HCT116 (cell line): ENCODE data around the gene RIPK4. TPM values are rescaled to one million over a fixed set of nuclear protein-coding genes. Genes with fewer than 3 reads are reported as not detected.

Experiments
- ATAC-seq: fragments of 200-7000 bp; cut with Tn5 transposase; 2 replicates; pipeline ENCODE4 v1.9.1; 2020; ENCODE audit warnings: mild to moderate bottlenecking, moderate library complexity
- BruUV-seq: library from RNA; stranded (reverse); fragments of 400-500 nt; replicated peaks from 2 replicates; lab custom pipeline; 2021; lab: Mats Ljungman, UMichigan
- CTCF ChIA-PET: fragments of 300-600 bp; sonication (Branson Sonifier 250); formaldehyde crosslinking; loops from one replicate; lab custom pipeline; 2021; ENCODE audit warnings: antibody characterized with exemption; lab: Charles Lee
- POLR2A ChIA-PET: fragments of 300-600, 350-600 bp; sonication (Branson Sonifier 250); formaldehyde crosslinking; loops from one replicate; lab custom pipeline; 2021; ENCODE audit warnings: antibody characterized with exemption; lab: Charles Lee
- RAD21 ChIA-PET, 2 experiments: fragments of 300-600 bp; sonication (Branson Sonifier 250); formaldehyde crosslinking; loops; one replicate each; lab custom pipeline; 2023; ENCODE audit warnings: low total read pairs in 2 of 2; ENCODE audit not compliant: uncharacterized antibody in 2 of 2, unreplicated experiment in 2 of 2, low non-redundant PET in 1 of 2; lab: Charles Lee
- DNase-seq: peaks from one replicate; pipeline ENCODE4 v3.0.0-alpha.2; 2010; ENCODE audit warnings: low read depth, low spot score
- H2AFZ ChIP-seq: fragments of 200-600 bp; shearing (Covaris generic), sonication (generic); 2 replicates; pipeline ENCODE4 v1.6.1; 2017; ENCODE audit warnings: low read depth, mixed run types, mixed read lengths, antibody characterized with exemption, low read length; ENCODE audit not compliant: poor library complexity, severe bottlenecking
- H3K27ac ChIP-seq: 2 replicates; pipeline ENCODE4 v1.5.1; 2012; ENCODE audit warnings: low read depth, low read length
- H3K27me3 ChIP-seq: fragments of 200-600 bp; sonication (generic); 2 replicates; pipeline ENCODE4 v1.6.1; 2016; ENCODE audit warnings: mixed run types, low read length, mixed read lengths; ENCODE audit not compliant: insufficient read depth
- H3K36me3 ChIP-seq, 2 experiments: fragments of 200-500 bp in 1 of 2; fragments of 200-600 bp in 1 of 2; sonication (Bioruptor generic) in 1 of 2; sonication (generic) in 1 of 2; 2 replicates each; pipeline versions ENCODE4 v1.5.1 to v1.6.1; 2014 to 2016; ENCODE audit warnings: low read length in 2 of 2, inconsistent platforms in 1 of 2, mixed read lengths in 1 of 2, mixed run types in 1 of 2; ENCODE audit not compliant: insufficient read depth in 2 of 2, control insufficient read depth in 1 of 2
- H3K4me1 ChIP-seq, 2 experiments: fragments of 200-600 bp in 1 of 2; sonication (generic) in 1 of 2; 2 replicates each; pipeline versions ENCODE4 v1.5.1 to v1.6.1; 2012 to 2017; ENCODE audit warnings: low read length in 2 of 2, inconsistent platforms in 1 of 2, mild to moderate bottlenecking in 1 of 2, mixed read lengths in 1 of 2, mixed run types in 1 of 2, moderate library complexity in 1 of 2; ENCODE audit not compliant: insufficient read depth in 2 of 2, control insufficient read depth in 1 of 2
- H3K4me2 ChIP-seq: fragments of 200-600 bp; sonication (generic); 2 replicates; pipeline ENCODE4 v1.6.1; 2017; ENCODE audit warnings: mixed run types, low read length, mixed read lengths
- H3K4me3 ChIP-seq, 2 experiments: fragments of 200-600 bp in 1 of 2; sonication (generic) in 1 of 2; replicated peaks in 1 of 2; 2 replicates each; pipeline ENCODE4 v1.5.1; 2011 to 2016; ENCODE audit warnings: low read length in 2 of 2, control low read depth in 1 of 2, low read depth in 1 of 2, mild to moderate bottlenecking in 1 of 2, mixed read lengths in 1 of 2, mixed run types in 1 of 2
- H3K79me2 ChIP-seq: fragments of 200-600 bp; sonication (generic); 2 replicates; pipeline ENCODE4 v1.6.1; 2017; ENCODE audit warnings: mild to moderate bottlenecking, mixed run types, low read length, moderate library complexity, mixed read lengths; ENCODE audit not compliant: insufficient read depth
- H3K9ac ChIP-seq: fragments of 200-600 bp; sonication (generic); 2 replicates; pipeline ENCODE4 v1.6.1; 2016; ENCODE audit warnings: low read length, mixed read lengths
- H3K9me2 ChIP-seq: fragments of 200-600 bp; sonication (generic), shearing (Covaris generic); 2 replicates; pipeline ENCODE4 v1.6.1; 2017; ENCODE audit warnings: mixed run types, mild to moderate bottlenecking, moderate library complexity; ENCODE audit not compliant: insufficient read depth
- H3K9me3 ChIP-seq, 2 experiments: fragments of 200-500 bp in 1 of 2; fragments of 200-600 bp in 1 of 2; sonication (Bioruptor generic) in 1 of 2; sonication (generic) in 1 of 2; 2 replicates each; pipeline ENCODE4 v1.6.1; 2014 to 2017; ENCODE audit warnings: low read length in 2 of 2, mixed read lengths in 2 of 2, inconsistent platforms in 1 of 2, low read depth in 1 of 2, mild to moderate bottlenecking in 1 of 2, mixed run types in 1 of 2, moderate library complexity in 1 of 2; ENCODE audit not compliant: control insufficient read depth in 1 of 2, insufficient read depth in 1 of 2
- H4K20me1 ChIP-seq: fragments of 200-600 bp; sonication (generic), shearing (Covaris generic); 2 replicates; pipeline ENCODE4 v1.6.1; 2017; ENCODE audit warnings: mixed run types, mild to moderate bottlenecking, moderate library complexity; ENCODE audit not compliant: insufficient read depth
- ATF3 ChIP-seq: IDR thresholded peaks from 2 replicates; pipeline ENCODE4 v1.6.1; 2012
- CEBPB ChIP-seq: IDR thresholded peaks from 2 replicates; pipeline ENCODE4 v1.6.1; 2012; ENCODE audit warnings: low read depth
- CTCF ChIP-seq, 3 experiments: fragments of 200-600 bp in 1 of 3; sonication (generic) in 1 of 3; IDR thresholded peaks in 2 of 3; conservative IDR thresholded peaks in 1 of 3; 2 replicates each; pipeline ENCODE4 v1.5.1; 2012 to 2017; ENCODE audit warnings: low read depth in 2 of 3, low read length in 2 of 3, antibody characterized with exemption in 1 of 3, borderline replicate concordance in 1 of 3, control low read depth in 1 of 3, mild to moderate bottlenecking in 1 of 3, mixed read lengths in 1 of 3, mixed run types in 1 of 3, moderate library complexity in 1 of 3; ENCODE audit not compliant: insufficient read depth in 1 of 3
- JUND ChIP-seq: IDR thresholded peaks from 2 replicates; pipeline ENCODE4 v1.6.1; 2012
- POLR2A ChIP-seq: IDR thresholded peaks from 2 replicates; pipeline ENCODE4 v1.7.0; 2011; ENCODE audit warnings: borderline replicate concordance; ENCODE audit not compliant: insufficient read depth, insufficient read length; ENCODE audit errors: extremely low read depth
- POLR2AphosphoS5 ChIP-seq: IDR thresholded peaks from 2 replicates; pipeline ENCODE4 v1.6.1; 2011; ENCODE audit warnings: mild to moderate bottlenecking, low read depth, low read length, moderate library complexity
- REST ChIP-seq: IDR thresholded peaks from 2 replicates; pipeline ENCODE4 v1.6.1; 2012; ENCODE audit warnings: low read depth
- SIN3A ChIP-seq: IDR thresholded peaks from 2 replicates; pipeline ENCODE4 v1.6.1; 2012; ENCODE audit warnings: low read depth
- SP1 ChIP-seq: IDR thresholded peaks from 2 replicates; pipeline ENCODE4 v1.6.1; 2012; ENCODE audit warnings: low read depth
- SRF ChIP-seq: IDR thresholded peaks from 2 replicates; pipeline ENCODE4 v1.6.1; 2012; ENCODE audit warnings: low read depth
- ZBTB33 ChIP-seq: IDR thresholded peaks from 2 replicates; pipeline ENCODE4 v1.6.1; 2011; ENCODE audit warnings: mild to moderate bottlenecking, low read length, moderate library complexity; ENCODE audit not compliant: insufficient replicate concordance; ENCODE audit errors: extremely low read depth
- ZFX ChIP-seq: fragments of 450-650 bp; IDR thresholded peaks from 2 replicates; pipeline ENCODE4 v1.6.1; 2017
- intact Hi-C: fragments of 100-400 bp; cut with micrococcal nuclease; formaldehyde crosslinking; loops from 2 replicates; pipeline ENCODE4 v1.10.0; 2022
- total RNA-seq: library from RNA; stranded (reverse); gene quantifications from one replicate; pipeline ENCODE4 v1.2.1, GENCODE V29; 2021; ENCODE audit not compliant: unreplicated experiment

RIPK4 gene
- total RNA-seq, 1 experiment from 2014 or later, result 9.9 TPM

GRCh38 chr21:41746744-41747006, 20.2 kb downstream of the RIPK4 start:
- peaks cover 24 to 25% of the 10 kb centered on the region in 2 experiments for H3K4me1 ChIP-seq
- H3K36me3 ChIP-seq, result peaks cover 25% of the 10 kb centered on the region in 2 experiments
- DNase-seq (no peak), ATAC-seq (no peak)
- H3K9me2 ChIP-seq, result no peaks in the 10 kb centered on the region
- no peak overlapping the region for H3K4me3 ChIP-seq
- H3K9me3 ChIP-seq, result no peaks in the 10 kb centered on the region
- no peak overlapping the region for H3K4me2 ChIP-seq
- no peak overlapping the region for H3K27ac ChIP-seq
- POLR2A ChIA-PET, result no interaction called here
- CTCF ChIA-PET, result no interaction called here
- no peak for TF ChIP-seq POLR2AphosphoS5
- TF ChIP-seq JUND, result no peak
- no peak for TF ChIP-seq ZBTB33
- no peak for TF ChIP-seq SRF
- no peak for TF ChIP-seq SP1
- intact Hi-C loops, result no loop called here
- H3K79me2 ChIP-seq, result peaks cover 21% of the 10 kb centered on the region; the same call in 1 of the 2 replicates
- RAD21 ChIA-PET, result no interaction called here
- no TSS peak for BruUV-seq
- H4K20me1 ChIP-seq, result peaks cover 5% of the 10 kb centered on the region; the same call in 1 of the 2 replicates
- H3K9ac ChIP-seq, result no peak overlapping the region
- H2AFZ ChIP-seq, result no peak overlapping the region
- H3K27me3 ChIP-seq, result no peaks in the 10 kb centered on the region

GRCh38 chr21:41745971-41746743, 20.7 kb downstream of the RIPK4 start:
- H4K20me1 ChIP-seq, result peaks cover 5% of the 10 kb centered on the region; the same call in 1 of the 2 replicates
- ChIA-PET RAD21 (no interaction called here), CTCF (no interaction called here)
- TF ChIP-seq ATF3 (no peak), REST (no peak), CEBPB (no peak), SIN3A (no peak), ZFX (no peak), CTCF (IDR thresholded peaks at IDR 0.05 in 2 of 3, conservative IDR thresholded peaks at IDR 0.05 in 1 of 3; ENCODE audit: borderline replicate concordance in 1 of 3, insufficient read depth in 1 of 3, low read depth in 2 of 3, low read length in 2 of 3) (no peak; a peak in 1 of 6 replicates), POLR2A (no peak)

More at GRCh38 chr21:41745971-41746743, 20.7 kb downstream of the RIPK4 start:
- BruUV-seq, result no TSS peak
- peaks cover 19 to 20% of the 10 kb centered on the region in 2 experiments for H3K4me1 ChIP-seq
- H3K4me2 ChIP-seq, result no peak overlapping the region
- peaks cover 17% of the 10 kb centered on the region; the same call in 1 of the 2 replicates for H3K79me2 ChIP-seq
- intact Hi-C loops, result no loop called here
- H2AFZ ChIP-seq, result no peak overlapping the region
- no peak overlapping the region for H3K4me3 ChIP-seq
- ATAC-seq (no peak), DNase-seq (no peak)
- POLR2A ChIA-PET, result no interaction called here
- peaks cover 27 to 30% of the 10 kb centered on the region in 2 experiments for H3K36me3 ChIP-seq
- no peaks in the 10 kb centered on the region for H3K27me3 ChIP-seq
- H3K9me3 ChIP-seq, result no peaks in the 10 kb centered on the region
- no peak overlapping the region for H3K27ac ChIP-seq
- no peaks in the 10 kb centered on the region for H3K9me2 ChIP-seq
- no peak overlapping the region for H3K9ac ChIP-seq
